GM19438 (cell line): ENCODE data around the gene ANO4.
"Not testable (repeated sequence)": the region's sequence is repeated elsewhere in the genome, so short reads cannot be mapped to it uniquely, and the experiment has no call there.

Experiments
- ATAC-seq: cut with Tn5 transposase; IDR thresholded peaks from one replicate; pipeline ENCODE4 v1.9.1; 2021; ENCODE audit warnings: low read depth; ENCODE audit not compliant: unreplicated experiment

ANO4 gene

GRCh38 chr12:100867639-100868393, 73.2 kb downstream of the ANO4 start:
- no peak for ATAC-seq

- no peak for ATAC-seq
Measured at GRCh38 chr12:100868487-100868886, 73.9 kb downstream of the ANO4 start.

GRCh38 chr12:100871195-100871734, 76.7 kb downstream of the ANO4 start:
- no peak for ATAC-seq

GRCh38 chr12:100875156-100875555, 80.6 kb downstream of the ANO4 start:
- no peak for ATAC-seq

GRCh38 chr12:100875771-100876170, 81.2 kb downstream of the ANO4 start:
- ATAC-seq, result no peak

GRCh38 chr12:100877776-100878175, 83.2 kb downstream of the ANO4 start:
- no peak for ATAC-seq

- ATAC-seq, result no peak
Measured at GRCh38 chr12:100895192-100895591, 100.6 kb downstream of the ANO4 start.

- no peak for ATAC-seq
Measured at GRCh38 chr12:100896192-100896591, 101.6 kb downstream of the ANO4 start.

GRCh38 chr12:100897240-100897639, 102.7 kb downstream of the ANO4 start:
- ATAC-seq, result no peak

GRCh38 chr12:100899301-100899700, 104.7 kb downstream of the ANO4 start:
- ATAC-seq, result no peak

GRCh38 chr12:100900808-100901207, 106.2 kb downstream of the ANO4 start:
- ATAC-seq, result no peak

GRCh38 chr12:100901266-100901665, 106.7 kb downstream of the ANO4 start:
- no peak for ATAC-seq

- no peak for ATAC-seq
Measured at GRCh38 chr12:100904270-100904669, 109.7 kb downstream of the ANO4 start.

GRCh38 chr12:100908501-100908900, 113.9 kb downstream of the ANO4 start:
- no peak for ATAC-seq

GRCh38 chr12:100913872-100914592, 119.5 kb downstream of the ANO4 start:
- no peak for ATAC-seq

GRCh38 chr12:100919116-100919515, 124.5 kb downstream of the ANO4 start:
- ATAC-seq, result no peak

GRCh38 chr12:100920493-100920892, 125.9 kb downstream of the ANO4 start:
- no peak for ATAC-seq

- no peak for ATAC-seq
Measured at GRCh38 chr12:100926669-100927248, 132.2 kb downstream of the ANO4 start.

- ATAC-seq, result no peak
Measured at GRCh38 chr12:100927826-100928225, 133.2 kb downstream of the ANO4 start.

- ATAC-seq, result no peak
Measured at GRCh38 chr12:100932571-100932970, 138.0 kb downstream of the ANO4 start.

- not testable (repeated sequence) for ATAC-seq
Measured at GRCh38 chr12:100933531-100933930, 139.0 kb downstream of the ANO4 start.
